ENCODE data around the gene PLXNA4. TPM values are rescaled to one million over a fixed set of nuclear protein-coding genes. Genes with fewer than 3 reads are reported as not detected.

Gene PLXNA4
- total RNA-seq, 1 experiment from 2014 or later: 0.10 TPM

DNA sequence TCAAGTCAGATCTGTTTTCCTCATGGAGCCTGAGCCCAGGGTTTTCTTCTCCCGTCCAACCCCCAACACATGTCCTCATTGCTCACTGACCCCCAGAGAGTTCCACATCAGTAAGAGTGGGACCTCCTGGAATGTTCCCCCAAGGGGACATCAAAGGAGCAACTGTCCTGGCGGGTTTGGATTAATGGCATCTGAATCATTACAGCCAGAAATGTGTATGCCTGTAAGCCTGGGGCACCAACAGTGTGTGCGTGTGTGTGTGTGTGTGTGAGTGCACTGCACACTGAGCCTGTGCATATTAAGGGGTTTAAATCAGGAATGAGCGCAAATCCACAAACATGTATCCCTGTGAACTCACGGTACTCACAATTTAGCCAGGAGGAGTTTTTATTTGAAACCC is 222.3 kb downstream of the PLXNA4 start:
- H3K27me3 ChIP-seq (ENCODE audit: control insufficient read depth, insufficient read depth, low read length): peaks cover 23% of the 10 kb centered on the region
- ATAC-seq (no peak), DNase-seq (ENCODE audit: low read depth, low spot score) (no peak)
- TF ChIP-seq SIN3A (IDR thresholded peaks at IDR 0.05; ENCODE audit: borderline replicate concordance, insufficient read depth, low read depth, low read length) (no peak), CTCF (IDR thresholded peaks at IDR 0.05) (no peak), TCF7L2 (IDR thresholded peaks at IDR 0.05; ENCODE audit: low read depth, low read length) (no peak), POLR2AphosphoS5 (IDR thresholded peaks at IDR 0.05; ENCODE audit: low read depth, low read length) (no peak)
- TF ChIP-seq, protein P1, sequence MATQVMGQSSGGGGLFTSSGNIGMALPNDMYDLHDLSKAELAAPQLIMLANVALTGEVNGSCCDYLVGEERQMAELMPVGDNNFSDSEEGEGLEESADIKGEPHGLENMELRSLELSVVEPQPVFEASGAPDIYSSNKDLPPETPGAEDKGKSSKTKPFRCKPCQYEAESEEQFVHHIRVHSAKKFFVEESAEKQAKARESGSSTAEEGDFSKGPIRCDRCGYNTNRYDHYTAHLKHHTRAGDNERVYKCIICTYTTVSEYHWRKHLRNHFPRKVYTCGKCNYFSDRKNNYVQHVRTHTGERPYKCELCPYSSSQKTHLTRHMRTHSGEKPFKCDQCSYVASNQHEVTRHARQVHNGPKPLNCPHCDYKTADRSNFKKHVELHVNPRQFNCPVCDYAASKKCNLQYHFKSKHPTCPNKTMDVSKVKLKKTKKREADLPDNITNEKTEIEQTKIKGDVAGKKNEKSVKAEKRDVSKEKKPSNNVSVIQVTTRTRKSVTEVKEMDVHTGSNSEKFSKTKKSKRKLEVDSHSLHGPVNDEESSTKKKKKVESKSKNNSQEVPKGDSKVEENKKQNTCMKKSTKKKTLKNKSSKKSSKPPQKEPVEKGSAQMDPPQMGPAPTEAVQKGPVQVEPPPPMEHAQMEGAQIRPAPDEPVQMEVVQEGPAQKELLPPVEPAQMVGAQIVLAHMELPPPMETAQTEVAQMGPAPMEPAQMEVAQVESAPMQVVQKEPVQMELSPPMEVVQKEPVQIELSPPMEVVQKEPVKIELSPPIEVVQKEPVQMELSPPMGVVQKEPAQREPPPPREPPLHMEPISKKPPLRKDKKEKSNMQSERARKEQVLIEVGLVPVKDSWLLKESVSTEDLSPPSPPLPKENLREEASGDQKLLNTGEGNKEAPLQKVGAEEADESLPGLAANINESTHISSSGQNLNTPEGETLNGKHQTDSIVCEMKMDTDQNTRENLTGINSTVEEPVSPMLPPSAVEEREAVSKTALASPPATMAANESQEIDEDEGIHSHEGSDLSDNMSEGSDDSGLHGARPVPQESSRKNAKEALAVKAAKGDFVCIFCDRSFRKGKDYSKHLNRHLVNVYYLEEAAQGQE (IDR thresholded peaks at IDR 0.05; ENCODE audit: insufficient read depth in 1 of 2, low read depth in 2 of 2, low read length in 1 of 2): no peak
- ChIA-PET CTCF (no interaction called here), POLR2A (no interaction called here)
- BruUV-seq (replicated peaks): no TSS peak
- no peak overlapping the region for H3K27ac ChIP-seq (ENCODE audit: low read length)
- H3K36me3 ChIP-seq (ENCODE audit: control insufficient read depth, insufficient read depth, low read length): no peaks in the 10 kb centered on the region
- H3K4me3 ChIP-seq (ENCODE audit: low read depth in 2 of 2, low read length in 2 of 2): no peak overlapping the region
- in situ Hi-C loops (cut with HindIII; ENCODE audit: low pct_unique_long_range_greater_than_20kb, low sequenced_read_pairs): no loop called here
- no peaks in the 10 kb centered on the region for H3K9me3 ChIP-seq (ENCODE audit: control insufficient read depth, insufficient read depth, low read depth, low read length)
- no peaks in the 10 kb centered on the region for H3K4me1 ChIP-seq (ENCODE audit: control insufficient read depth, insufficient read depth, low read length)
- intact Hi-C loops (cut with micrococcal nuclease; ENCODE audit: unreplicated experiment): no loop called here

- ChIA-PET POLR2A (no interaction called here), CTCF (no interaction called here)
- intact Hi-C loops (cut with micrococcal nuclease; ENCODE audit: unreplicated experiment): no loop called here
These were observed 223.5 kb downstream of the PLXNA4 start for GRCh38 chr7:132352800-132353199.

More at GRCh38 chr7:132352800-132353199, 223.5 kb downstream of the PLXNA4 start:
- Histone ChIP-seq H3K27ac (ENCODE audit: low read length) (no peak overlapping the region), H3K36me3 (ENCODE audit: control insufficient read depth, insufficient read depth, low read length) (no peaks in the 10 kb centered on the region), H3K27me3 (ENCODE audit: control insufficient read depth, insufficient read depth, low read length) (peaks cover 21% of the 10 kb centered on the region), H3K4me3 (ENCODE audit: low read depth in 2 of 2, low read length in 2 of 2) (no peak overlapping the region), H3K9me3 (ENCODE audit: control insufficient read depth, insufficient read depth, low read depth, low read length) (no peaks in the 10 kb centered on the region), H3K4me1 (ENCODE audit: control insufficient read depth, insufficient read depth, low read length) (no peaks in the 10 kb centered on the region)
- ATAC-seq: no peak
- BruUV-seq (replicated peaks): no TSS peak
- no peak for DNase-seq (ENCODE audit: low read depth, low spot score)
- in situ Hi-C loops (cut with HindIII; ENCODE audit: low pct_unique_long_range_greater_than_20kb, low sequenced_read_pairs): no loop called here
- no peak for TF ChIP-seq POLR2AphosphoS5 (IDR thresholded peaks at IDR 0.05; ENCODE audit: low read depth, low read length)
- no peak for TF ChIP-seq TCF7L2 (IDR thresholded peaks at IDR 0.05; ENCODE audit: low read depth, low read length)
- no peak for TF ChIP-seq SIN3A (IDR thresholded peaks at IDR 0.05; ENCODE audit: borderline replicate concordance, insufficient read depth, low read depth, low read length)
- no peak for TF ChIP-seq CTCF (IDR thresholded peaks at IDR 0.05)
- TF ChIP-seq, protein P1 (IDR thresholded peaks at IDR 0.05; ENCODE audit: insufficient read depth in 1 of 2, low read depth in 2 of 2, low read length in 1 of 2): no peak

Data from Panc1 (cell line).